ENCODE results near the gene RALGAPA2.

DNA sequence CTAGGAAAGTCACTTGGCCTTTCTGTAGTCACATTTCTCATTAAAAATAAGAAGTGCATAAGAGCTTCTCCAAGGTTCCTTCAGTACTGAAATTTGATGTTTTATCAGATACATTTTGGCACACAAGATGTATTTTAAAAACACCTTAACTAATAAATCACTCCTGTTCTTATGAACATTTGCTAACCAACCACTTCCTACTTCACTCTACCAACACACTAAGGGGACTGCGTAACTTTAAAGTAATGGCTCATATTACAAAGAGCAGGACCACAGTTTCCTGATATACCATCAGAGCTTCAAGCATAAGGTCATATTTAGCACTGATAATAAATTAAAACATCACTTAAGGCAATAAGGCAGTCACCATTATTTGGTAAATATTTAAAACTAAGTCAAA lies 104.4 kb downstream of the RALGAPA2 start:
- TF ChIP-seq, protein P1, sequence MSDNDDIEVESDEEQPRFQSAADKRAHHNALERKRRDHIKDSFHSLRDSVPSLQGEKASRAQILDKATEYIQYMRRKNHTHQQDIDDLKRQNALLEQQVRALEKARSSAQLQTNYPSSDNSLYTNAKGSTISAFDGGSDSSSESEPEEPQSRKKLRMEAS (IDR thresholded peaks at IDR 0.05), result no peak
- TF ChIP-seq POLR2AphosphoS5 (IDR thresholded peaks at IDR 0.05; ENCODE audit: low read depth, low read length) (no peak), RAD21 (IDR thresholded peaks at IDR 0.05; ENCODE audit: low read depth) (no peak), ZNF274 (IDR thresholded peaks at IDR 0.05; ENCODE audit: low read depth, low read length) (no peak), SIN3A (IDR thresholded peaks at IDR 0.05; ENCODE audit: low read depth) (no peak), POLR2A (IDR thresholded peaks at IDR 0.05; ENCODE audit: borderline replicate concordance, extremely low read depth, insufficient read depth, insufficient read length) (no peak), TCF7L2 (IDR thresholded peaks at IDR 0.05; ENCODE audit: borderline replicate concordance, extremely low read depth, insufficient read depth, insufficient read length) (no peak), CEBPB (IDR thresholded peaks at IDR 0.05; ENCODE audit: low read depth) (no peak), EZH2 (IDR thresholded peaks at IDR 0.05) (no peak)
- TF ChIP-seq, protein P2, sequence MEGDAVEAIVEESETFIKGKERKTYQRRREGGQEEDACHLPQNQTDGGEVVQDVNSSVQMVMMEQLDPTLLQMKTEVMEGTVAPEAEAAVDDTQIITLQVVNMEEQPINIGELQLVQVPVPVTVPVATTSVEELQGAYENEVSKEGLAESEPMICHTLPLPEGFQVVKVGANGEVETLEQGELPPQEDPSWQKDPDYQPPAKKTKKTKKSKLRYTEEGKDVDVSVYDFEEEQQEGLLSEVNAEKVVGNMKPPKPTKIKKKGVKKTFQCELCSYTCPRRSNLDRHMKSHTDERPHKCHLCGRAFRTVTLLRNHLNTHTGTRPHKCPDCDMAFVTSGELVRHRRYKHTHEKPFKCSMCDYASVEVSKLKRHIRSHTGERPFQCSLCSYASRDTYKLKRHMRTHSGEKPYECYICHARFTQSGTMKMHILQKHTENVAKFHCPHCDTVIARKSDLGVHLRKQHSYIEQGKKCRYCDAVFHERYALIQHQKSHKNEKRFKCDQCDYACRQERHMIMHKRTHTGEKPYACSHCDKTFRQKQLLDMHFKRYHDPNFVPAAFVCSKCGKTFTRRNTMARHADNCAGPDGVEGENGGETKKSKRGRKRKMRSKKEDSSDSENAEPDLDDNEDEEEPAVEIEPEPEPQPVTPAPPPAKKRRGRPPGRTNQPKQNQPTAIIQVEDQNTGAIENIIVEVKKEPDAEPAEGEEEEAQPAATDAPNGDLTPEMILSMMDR (IDR thresholded peaks at IDR 0.05 in 2 of 3, conservative IDR thresholded peaks at IDR 0.05 in 1 of 3; ENCODE audit: borderline replicate concordance in 1 of 3, insufficient read depth in 1 of 3, low read depth in 2 of 3, low read length in 2 of 3), result no peak
- TF ChIP-seq, protein P3, sequence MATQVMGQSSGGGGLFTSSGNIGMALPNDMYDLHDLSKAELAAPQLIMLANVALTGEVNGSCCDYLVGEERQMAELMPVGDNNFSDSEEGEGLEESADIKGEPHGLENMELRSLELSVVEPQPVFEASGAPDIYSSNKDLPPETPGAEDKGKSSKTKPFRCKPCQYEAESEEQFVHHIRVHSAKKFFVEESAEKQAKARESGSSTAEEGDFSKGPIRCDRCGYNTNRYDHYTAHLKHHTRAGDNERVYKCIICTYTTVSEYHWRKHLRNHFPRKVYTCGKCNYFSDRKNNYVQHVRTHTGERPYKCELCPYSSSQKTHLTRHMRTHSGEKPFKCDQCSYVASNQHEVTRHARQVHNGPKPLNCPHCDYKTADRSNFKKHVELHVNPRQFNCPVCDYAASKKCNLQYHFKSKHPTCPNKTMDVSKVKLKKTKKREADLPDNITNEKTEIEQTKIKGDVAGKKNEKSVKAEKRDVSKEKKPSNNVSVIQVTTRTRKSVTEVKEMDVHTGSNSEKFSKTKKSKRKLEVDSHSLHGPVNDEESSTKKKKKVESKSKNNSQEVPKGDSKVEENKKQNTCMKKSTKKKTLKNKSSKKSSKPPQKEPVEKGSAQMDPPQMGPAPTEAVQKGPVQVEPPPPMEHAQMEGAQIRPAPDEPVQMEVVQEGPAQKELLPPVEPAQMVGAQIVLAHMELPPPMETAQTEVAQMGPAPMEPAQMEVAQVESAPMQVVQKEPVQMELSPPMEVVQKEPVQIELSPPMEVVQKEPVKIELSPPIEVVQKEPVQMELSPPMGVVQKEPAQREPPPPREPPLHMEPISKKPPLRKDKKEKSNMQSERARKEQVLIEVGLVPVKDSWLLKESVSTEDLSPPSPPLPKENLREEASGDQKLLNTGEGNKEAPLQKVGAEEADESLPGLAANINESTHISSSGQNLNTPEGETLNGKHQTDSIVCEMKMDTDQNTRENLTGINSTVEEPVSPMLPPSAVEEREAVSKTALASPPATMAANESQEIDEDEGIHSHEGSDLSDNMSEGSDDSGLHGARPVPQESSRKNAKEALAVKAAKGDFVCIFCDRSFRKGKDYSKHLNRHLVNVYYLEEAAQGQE (IDR thresholded peaks at IDR 0.05; ENCODE audit: low read depth), result no peak

Data from HCT116 (cell line).